HG02798 (cell line): Measurements from ENCODE around the gene CRABP1.

Experiments used
- ATAC-seq: cut with Tn5 transposase; IDR thresholded peaks from one replicate; pipeline ENCODE4 v1.9.1; 2021; ENCODE audit warnings: mild to moderate bottlenecking; ENCODE audit not compliant: unreplicated experiment, poor library complexity

CRABP1 gene

GRCh38 chr15:78396976-78397375 lies 56.8 kb downstream of the CRABP1 start:
- ATAC-seq, result no peak

DNA sequence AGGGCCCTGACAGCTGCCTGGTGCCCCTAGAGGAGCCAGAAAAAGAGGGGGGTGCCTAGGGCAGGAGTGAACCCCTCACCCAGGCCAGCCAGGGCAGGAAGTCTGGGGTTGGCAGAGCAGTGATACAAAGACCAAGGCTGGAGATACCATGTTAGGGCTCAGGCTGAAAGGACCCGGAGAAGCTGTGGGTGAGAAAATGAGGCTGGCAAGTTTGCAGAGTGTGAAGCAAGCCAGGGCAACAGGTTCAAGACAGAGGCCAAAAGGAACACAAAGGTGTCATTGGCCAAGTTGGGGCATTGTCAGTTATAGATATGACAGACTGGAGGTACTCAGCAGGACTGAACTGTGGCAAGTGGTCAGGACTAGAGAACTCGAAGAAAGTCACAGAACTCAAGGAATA lies 57.2 kb downstream of the CRABP1 start:
- ATAC-seq, result no peak
